GM18907 (cell line): Measurements from ENCODE around the gene SLC9A3.
A peak's percentile ranks its signal among the peaks of the same experiment; 100 is the strongest.

Source experiments
- ATAC-seq: cut with Tn5 transposase; IDR thresholded peaks from one replicate; pipeline ENCODE4 v1.9.1; 2021; ENCODE audit warnings: mild to moderate bottlenecking, moderate library complexity; ENCODE audit not compliant: unreplicated experiment

SLC9A3 gene

DNA sequence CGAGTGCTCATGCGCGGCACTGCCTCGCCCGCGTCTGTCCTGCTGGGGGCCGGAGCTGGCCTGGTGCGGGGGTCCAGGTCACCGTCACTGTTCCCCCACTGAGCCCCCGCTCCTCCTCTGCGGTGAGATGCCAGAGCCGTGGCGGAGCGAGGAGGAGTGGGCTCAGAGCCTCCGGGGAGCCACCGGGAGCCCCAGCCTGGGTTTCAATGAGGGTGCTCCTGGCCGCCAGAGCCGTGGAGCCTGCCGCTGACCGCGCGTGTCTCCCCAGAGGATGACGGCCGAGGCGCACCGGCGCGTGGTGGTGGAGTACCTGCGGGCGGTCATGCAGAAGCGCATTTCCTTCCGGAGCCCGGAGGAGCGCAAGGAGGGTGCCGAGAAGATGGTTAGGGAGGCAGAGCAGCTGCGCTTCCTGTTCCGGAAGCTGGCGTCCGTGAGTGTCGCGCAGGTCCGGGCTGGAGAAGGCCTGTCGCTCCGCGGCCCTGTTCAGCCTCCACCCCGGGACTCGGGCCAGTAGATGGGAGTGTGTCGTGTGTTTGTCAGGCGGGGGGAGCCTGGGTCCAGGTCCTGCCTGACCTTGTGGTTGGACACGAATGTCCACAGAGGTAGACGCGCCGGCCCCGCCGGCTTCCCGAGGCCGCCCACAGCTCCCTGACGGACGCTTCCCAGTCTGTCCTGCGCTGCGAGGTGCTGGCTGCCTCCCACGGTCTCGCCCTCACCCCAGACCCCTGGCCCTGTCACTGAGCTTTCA is 59.2 kb downstream of the SLC9A3 start:
- no peak for ATAC-seq

GRCh38 chr5:464446-464842 is 59.8 kb downstream of the SLC9A3 start:
- no peak for ATAC-seq

- ATAC-seq: no peak
Observed at GRCh38 chr5:463952-464351, 60.3 kb downstream of the SLC9A3 start.

DNA sequence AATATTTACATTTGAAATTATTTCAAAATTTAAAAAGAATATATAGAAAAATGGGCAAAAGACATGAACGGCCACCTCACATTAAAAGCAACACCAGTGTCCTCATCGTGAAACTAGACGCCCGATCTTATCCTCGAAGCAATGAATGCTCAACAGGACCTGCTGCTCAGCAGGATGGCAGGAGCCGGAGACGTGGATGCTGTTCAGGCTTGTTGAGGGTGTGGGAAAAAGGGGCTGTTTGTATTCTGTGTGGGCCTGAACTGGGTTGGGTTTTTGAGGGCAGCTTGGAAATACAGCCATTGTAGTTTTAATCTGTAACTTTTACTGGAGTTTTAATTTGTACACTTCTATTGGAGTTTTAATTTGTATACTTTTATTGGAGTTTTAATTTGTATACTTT is 60.9 kb downstream of the SLC9A3 start:
- no peak for ATAC-seq

DNA sequence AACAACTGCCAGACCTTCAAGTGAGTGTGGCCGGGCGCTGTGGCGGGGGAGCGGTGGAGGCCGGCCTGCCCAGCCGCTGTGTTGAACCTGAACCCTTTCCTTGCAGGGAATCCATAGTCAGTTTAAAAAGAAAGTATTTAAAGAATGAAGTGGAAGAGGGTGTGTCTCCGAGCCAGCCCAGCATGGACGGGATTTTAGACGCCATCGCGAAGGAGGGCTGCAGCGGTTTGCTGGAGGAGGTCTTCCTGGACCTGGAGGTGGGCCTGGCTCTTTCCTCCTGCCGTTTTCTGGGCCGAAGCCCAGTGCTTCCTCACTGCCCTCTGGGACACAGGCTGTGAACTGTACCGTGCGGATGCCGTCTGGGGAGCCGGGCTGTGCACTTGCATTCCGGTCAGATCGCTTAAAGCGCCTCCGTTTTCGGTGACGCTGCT is 62.2 kb downstream of the SLC9A3 start:
- no peak for ATAC-seq

DNA sequence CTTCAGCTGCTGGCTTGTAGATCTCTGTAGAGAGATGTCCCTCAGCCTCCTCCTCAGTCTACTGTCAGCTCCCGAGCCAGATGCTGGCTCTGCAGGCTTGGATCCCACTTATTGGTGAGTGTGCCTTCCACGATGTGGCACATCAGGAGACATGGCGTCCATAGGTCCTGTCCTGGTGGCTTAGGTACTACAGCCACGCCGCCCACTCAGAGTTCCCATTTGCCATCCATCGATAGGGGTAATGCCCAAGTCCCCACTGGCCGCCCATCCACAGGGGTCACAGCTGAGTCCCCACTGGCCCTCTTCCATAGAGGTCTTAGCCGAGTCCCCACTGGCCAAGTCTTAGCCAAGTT is 64.0 kb downstream of the SLC9A3 start:
- ATAC-seq: no peak

DNA sequence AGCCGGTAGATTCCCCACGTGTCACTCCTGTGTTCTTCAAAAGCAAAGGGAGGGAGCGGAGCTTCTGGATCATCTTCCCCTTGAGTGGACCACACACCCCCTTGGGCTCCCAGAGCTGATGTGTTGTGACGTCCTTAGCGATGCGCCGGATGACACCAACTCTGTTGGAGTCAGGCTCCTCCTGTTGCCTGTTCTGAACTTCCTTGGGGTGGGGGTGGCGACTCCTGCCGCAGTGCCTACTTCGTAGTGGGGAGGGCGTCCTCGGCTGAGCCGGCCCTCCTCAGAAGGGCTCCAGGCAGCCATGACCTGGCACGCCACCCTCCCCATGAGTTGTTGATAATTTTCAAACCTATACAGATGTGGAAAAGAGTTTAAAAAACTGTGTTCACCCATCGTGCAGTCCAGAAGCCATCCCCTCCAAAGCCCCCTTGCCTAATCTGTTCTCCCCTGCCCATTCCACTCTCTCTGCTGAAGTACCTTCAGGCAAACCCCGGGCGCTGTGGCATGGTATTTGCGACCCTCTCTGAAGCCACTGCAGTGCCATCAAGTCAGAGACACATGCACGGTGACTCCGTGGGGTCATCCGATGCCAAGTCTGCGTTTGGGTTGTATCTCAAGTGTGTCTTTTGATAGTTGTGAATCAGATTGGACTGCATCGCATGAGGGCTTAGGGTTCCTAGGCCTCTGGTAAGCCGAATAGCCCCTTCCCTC is 64.5 kb downstream of the SLC9A3 start:
- ATAC-seq: no peak

DNA sequence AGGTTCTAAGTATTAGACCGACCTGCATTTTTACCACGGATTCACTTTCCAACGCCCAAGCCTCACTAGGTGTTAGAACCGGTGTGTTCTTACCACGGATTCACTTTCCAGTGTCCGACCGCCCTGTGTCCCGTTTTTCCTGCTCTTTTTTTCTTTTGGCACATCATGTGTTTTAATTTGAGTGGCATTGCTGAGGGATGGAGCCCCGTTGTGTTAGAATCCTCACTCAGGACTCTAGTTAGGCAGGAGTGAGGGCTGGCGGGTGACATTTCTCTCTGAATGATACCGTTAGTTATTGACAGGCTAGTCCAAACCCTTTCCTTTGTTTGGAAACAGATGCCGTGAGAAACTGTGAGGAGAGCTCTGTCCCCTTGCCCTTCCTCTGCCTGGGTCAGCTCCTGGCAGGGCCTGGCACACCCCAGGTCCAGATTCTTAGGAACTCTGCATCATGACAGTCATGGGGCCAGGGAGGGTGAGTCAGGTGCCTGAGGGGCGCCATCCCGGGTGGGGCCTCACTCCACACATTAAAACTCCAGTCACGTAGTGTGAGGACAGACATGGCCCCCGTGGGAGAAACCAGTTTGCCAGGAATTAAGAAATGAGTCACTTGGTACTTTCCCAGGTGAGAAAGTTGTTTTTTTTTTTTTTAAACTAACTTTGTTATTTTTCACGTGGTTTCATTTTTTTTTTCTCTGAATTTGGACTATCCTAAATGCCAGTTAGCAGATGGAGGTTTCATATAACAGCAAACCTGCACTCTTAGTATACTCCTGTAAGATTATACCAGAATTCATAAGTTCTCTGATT is 65.5 kb downstream of the SLC9A3 start:
- ATAC-seq: peak; percentile 57

- no peak for ATAC-seq
Observed at GRCh38 chr5:457195-457961, 66.9 kb downstream of the SLC9A3 start.

DNA sequence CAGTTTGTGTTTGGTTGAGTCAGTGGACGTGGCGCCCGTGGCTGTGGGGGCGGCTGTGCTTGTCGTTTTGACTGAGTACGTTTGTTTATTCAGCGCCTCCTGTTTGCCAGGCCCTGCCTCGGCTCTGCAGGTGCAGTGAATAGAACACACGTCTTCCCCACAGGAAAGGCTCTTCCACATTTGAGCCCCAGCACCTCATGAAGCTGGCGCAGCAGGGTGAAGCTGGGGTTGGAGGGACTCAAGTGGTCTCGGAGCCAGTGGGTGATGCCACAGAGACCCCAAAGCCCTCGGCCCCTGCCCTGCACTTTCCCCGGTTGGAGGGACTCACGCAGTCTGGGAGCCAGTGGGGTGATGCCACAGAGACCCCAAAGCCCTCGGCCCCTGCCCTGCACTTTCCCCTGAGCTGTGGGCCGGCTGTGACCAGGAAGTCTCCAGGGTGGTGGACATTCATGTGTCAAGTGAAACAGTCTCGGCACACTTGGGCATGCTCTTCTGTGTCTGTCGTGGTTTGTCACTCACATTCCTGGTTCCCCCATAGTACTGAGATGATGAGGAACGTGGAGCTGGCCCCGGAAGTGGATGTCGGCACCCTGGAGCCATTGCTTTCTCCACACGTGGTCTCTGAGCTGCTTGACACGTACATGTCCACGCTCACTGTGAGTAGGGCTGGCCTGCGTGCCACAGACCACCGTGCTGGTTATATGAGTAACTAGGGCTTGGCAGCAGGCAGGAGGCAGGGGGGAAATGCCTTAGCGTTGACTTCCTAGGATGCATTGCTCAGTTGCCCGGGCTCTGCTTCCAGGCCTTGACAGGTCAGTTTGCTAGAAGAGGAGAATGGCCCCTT is 67.7 kb downstream of the SLC9A3 start:
- ATAC-seq: no peak

- no peak for ATAC-seq
Observed at GRCh38 chr5:455806-456205, 68.4 kb downstream of the SLC9A3 start.

DNA sequence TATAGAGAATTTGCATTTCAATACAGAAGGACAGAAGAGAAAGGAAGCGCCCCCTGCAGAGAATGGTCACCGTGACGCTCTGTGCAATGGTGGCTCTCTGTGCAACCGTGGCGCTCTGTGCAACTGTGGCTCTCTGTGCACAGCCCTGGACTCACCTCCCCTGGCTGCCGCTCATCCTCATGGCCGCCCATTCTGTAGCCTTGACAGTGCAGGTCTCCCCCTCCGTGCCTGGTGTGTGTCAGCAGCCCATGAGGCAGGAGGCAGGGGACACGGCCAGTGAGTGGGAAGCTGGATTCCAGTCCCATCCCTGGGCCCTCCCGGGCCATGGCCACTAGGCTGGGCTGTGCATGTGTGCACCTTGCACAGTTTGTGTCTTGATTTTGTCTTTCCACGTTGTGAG is 69.3 kb downstream of the SLC9A3 start:
- ATAC-seq: no peak

GRCh38 chr5:453725-454481 is 70.3 kb downstream of the SLC9A3 start:
- ATAC-seq: no peak

DNA sequence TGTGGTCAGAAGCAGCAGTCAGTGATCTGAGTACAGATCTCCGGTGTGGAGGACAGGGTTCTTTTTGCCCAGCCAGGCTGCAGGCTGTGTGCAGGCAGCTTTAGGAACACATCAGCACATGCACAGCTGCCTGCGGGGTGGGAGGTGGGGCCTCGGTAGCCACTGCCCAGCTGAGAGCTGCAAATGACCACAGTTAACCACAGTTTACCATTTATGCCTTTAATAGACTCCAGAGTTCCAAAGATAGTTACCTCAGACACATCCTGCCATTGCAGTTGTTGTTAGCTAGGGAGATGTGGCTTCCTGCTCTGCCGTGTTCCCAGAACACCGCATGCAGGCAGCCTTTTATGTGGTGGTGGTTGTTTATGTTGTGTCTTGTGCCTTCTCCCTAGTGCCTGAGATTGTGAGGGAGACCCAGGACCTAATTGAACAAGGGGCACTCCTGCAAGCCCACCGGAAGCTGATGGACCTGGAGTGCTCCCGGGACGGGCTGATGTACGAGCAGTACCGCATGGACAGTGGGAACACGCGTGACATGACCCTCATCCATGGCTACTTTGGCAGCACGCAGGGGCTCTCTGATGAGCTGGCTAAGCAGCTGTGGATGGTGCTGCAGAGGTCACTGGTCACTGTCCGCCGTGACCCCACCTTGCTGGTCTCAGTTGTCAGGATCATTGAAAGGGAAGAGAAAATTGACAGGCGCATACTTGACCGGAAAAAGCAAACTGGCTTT is 71.1 kb downstream of the SLC9A3 start:
- no peak for ATAC-seq

GRCh38 chr5:451587-452458 is 72.4 kb downstream of the SLC9A3 start:
- ATAC-seq: no peak

- ATAC-seq: no peak
Observed at GRCh38 chr5:449151-449550, 75.1 kb downstream of the SLC9A3 start.

DNA sequence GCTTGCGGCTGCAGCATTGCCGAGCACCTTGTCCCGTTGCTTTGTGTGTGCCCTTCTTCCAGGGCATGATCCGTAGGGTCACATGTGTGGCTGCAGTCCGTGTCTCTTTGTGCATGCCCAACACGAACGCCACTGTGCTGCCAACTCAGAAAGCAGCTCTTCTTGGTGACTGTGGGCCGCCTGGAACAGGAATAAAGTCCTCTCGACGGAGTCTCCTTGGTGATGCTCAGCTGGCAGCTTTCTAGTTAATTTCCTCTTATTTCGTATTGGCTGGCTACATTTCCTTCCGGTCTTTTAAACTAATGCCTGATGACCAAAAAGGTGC is 75.5 kb downstream of the SLC9A3 start:
- no peak for ATAC-seq
